ENCODE data around the gene IL15RA.

IL15RA gene

DNA sequence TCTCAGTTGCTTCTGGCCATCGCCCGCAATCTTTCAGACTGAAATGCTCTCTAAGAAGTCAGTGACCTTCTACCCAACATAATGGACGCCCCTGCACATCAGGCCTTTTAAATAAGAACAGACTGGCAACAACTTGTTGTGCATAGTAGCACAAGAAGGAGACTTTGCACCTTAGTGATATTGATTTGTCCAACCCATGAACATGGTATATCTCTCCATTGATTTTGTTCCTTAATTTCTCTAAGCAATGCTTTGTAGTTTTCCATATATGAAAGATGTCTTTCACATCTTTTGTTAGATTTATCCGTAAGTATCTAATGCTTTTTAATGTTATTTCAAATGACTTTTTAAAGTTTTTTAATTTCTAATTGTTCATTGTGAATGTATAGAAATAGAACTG lies 4.3 kb downstream of the IL15RA start:
- TF ChIP-seq ZFX (IDR thresholded peaks at IDR 0.05), result no peak
- TF ChIP-seq, protein P1, sequence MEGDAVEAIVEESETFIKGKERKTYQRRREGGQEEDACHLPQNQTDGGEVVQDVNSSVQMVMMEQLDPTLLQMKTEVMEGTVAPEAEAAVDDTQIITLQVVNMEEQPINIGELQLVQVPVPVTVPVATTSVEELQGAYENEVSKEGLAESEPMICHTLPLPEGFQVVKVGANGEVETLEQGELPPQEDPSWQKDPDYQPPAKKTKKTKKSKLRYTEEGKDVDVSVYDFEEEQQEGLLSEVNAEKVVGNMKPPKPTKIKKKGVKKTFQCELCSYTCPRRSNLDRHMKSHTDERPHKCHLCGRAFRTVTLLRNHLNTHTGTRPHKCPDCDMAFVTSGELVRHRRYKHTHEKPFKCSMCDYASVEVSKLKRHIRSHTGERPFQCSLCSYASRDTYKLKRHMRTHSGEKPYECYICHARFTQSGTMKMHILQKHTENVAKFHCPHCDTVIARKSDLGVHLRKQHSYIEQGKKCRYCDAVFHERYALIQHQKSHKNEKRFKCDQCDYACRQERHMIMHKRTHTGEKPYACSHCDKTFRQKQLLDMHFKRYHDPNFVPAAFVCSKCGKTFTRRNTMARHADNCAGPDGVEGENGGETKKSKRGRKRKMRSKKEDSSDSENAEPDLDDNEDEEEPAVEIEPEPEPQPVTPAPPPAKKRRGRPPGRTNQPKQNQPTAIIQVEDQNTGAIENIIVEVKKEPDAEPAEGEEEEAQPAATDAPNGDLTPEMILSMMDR (conservative IDR thresholded peaks at IDR 0.05), result no peak
- H3K27ac ChIP-seq, result no peak overlapping the region

DNA sequence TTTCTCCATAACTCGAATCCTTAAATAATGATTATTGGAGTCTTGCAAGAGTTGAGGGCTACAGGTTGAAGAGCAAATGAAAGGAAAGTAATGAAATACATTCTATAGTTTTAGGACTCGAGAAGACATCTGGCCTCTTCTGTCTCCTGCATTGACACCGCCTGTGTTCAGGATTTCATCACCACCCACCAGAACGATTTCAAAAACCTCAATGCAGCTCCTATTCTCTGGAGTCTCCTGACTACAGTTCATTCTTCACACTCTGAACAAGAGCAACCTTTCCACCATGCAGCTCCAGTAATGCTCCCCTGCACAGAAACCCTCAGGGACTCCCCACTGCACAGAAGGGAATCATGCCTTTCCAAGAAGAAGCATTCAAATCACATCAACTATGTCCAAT lies 5.5 kb downstream of the IL15RA start:
- H3K27ac ChIP-seq, result no peak overlapping the region
- TF ChIP-seq, protein P1 (conservative IDR thresholded peaks at IDR 0.05), result no peak
- no peak for TF ChIP-seq ZFX (IDR thresholded peaks at IDR 0.05)

DNA sequence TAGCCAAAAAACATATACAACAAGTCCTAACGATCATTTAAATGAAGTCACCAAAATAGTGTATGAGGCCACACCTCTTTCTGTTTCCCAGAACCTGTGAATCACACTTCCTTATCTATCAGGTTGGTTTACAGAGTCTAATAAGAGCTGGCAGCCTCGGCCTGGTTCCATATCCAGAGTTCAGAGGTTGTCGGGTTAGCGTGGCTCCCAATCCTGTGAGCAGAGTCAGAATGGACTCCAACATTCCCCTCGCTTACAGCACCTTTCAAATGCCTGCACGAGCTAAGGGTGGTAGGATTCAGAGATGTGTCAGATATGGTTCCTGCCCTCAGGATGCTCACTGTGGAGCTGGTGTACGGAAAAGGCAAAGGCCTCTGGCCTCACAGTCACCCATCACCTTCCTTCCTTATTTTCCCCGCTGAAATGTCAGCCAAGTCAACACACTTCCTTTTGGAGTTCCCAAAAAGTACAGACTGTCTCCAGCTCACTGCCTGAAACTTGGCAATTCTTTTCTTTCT lies 6.0 kb downstream of the IL15RA start:
- TF ChIP-seq ZFX (IDR thresholded peaks at IDR 0.05), result no peak
- TF ChIP-seq, protein P1 (conservative IDR thresholded peaks at IDR 0.05), result no peak
- H3K27ac ChIP-seq, result peak overlapping the region; percentile 23; the same call in 1 of the 2 replicates

DNA sequence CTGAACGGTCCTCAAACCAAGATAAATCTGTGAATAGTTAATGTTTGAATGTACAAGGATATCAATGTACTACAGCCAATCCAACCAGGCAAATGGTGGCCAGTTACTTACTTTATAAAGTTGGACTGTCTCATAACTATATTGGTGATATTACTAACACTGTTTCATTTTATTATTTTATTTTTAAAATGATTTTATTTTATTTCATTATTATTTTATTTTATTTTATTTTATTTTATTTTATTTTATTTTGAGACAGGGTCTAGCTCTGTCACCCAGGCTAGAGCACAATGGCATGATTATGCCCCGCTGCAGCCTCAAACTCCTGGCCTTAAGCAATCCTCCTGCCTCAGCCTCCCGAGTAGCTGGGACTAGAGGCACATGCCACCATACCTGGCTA lies 6.8 kb downstream of the IL15RA start:
- TF ChIP-seq, protein P1 (conservative IDR thresholded peaks at IDR 0.05), result no peak
- no peak for TF ChIP-seq ZFX (IDR thresholded peaks at IDR 0.05)
- no peak overlapping the region for H3K27ac ChIP-seq

DNA sequence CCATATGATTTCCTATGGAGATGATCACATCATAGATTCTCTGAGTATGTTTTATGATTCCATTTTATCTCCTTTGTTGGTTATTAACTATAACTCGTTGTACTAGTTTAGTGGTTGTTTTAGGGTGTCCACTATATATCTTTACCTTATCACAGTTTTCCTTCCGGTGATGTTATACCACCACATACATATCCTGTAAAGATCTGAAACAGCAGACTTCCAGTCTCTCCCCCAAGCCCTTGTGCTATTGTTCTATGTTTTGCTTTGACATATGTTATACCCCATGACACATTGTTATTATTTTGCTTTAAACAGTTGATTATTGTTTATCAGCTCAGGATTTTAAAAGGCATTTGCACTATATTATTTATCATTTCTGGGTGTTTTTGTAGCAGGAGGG lies 7.3 kb downstream of the IL15RA start:
- H3K27ac ChIP-seq, result no peak overlapping the region
- TF ChIP-seq, protein P1 (conservative IDR thresholded peaks at IDR 0.05), result no peak
- TF ChIP-seq ZFX (IDR thresholded peaks at IDR 0.05), result no peak

DNA sequence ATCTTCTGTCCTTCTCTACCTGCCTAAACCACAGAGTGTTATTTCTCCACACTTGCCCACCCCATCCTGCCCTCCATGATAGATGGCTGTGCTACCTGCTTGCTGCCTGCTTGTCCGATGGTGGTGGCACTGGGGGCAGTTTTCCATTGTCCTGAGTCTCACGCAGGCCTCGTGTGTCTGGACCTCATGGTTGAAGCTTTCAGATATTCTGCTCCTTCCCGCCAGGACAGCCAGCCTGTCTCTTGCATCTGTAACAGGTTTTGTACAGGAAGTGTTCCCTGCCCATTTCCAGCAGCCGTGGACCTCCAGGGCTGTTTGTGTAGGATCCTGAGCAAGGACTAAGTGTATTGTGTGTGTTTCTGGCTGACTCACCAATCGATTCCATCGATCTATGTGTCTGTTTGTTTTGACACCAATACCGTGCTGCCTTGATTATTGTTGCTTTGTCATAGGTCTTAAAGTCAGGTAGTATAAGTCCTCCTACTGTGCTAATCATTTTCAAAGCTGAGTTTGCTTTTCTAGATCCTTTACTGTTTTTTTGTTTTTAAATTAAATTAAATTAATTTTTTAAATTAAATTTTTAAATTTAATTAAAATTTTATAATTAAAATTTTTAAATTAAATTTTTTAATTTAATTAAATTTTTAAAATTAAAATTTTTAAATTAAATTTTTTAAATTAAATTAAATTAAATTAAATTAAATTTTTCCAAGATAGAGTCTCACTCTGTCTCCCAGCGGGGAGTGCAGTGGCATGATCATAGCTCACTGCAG lies 8.5 kb downstream of the IL15RA start:
- TF ChIP-seq, protein P1 (conservative IDR thresholded peaks at IDR 0.05), result no peak
- no peak for TF ChIP-seq ZFX (IDR thresholded peaks at IDR 0.05)
- no peak overlapping the region for H3K27ac ChIP-seq

DNA sequence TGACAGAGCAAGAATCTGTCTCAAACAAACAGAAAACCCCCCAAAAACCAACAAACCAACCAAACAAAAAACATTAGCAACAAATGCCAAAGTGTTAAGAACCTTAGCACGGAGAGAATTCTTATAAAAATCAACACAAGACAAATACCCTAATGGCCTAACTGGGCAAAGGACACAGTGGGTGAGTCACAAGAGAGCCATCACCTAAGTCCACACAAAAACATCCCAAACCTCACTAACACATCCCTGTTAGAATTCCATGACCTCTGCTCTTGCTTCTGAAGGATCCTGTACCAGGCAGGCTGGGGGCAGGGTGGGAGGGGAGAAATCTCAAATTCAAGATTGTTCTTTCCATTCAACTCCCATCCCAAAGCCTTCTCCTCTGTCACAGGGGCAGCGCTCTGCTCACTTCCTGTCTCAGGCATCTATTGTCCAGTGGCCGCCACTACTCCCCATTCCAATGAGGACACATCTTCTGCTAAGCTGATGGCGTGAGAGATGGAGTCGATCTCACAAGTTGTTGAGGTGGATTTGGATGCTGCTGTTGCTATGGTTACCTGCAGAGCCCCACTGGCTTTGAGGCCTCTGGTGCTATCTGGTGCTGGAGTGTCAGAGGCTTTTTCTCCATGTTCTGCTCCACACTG lies 9.2 kb downstream of the IL15RA start:
- no peak for TF ChIP-seq ZFX (IDR thresholded peaks at IDR 0.05)
- TF ChIP-seq, protein P1 (conservative IDR thresholded peaks at IDR 0.05), result no peak
- no peak overlapping the region for H3K27ac ChIP-seq
